Measurements from ENCODE around the gene FNDC3B.

DNA sequence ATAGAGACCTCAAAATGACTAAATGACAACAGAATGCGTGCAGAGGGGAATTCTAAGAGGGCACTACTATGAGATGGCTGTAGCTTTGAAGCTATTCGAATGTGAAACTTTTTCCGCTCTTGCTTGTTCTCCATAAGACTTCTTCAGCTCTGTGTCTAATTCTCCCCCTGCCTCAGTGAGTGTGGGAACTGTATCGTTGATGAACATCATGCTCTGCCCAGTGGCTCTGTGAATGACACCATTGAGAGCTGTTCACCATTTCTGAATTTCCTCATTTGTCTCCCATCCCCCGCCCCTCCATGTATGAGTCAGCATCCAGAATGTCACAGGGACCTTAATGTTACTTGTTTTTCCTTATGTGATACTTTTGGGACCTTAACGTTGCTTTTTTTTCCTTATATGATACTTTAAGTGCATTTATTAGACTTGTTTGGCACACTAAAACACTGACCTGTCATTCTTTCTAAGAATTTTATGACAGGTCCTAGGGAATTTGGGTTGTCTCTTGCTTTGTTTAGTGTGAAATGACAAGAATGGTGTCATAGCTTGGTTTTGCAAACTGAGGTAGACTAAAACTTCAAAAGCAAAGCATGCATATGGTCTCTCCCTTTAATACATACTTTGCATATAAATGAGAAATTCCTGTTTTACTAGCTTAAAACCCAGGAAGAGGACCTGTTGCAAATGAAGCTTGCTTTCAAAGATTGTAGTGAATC is 99.6 kb downstream of the FNDC3B start:
- TF ChIP-seq POLR2A (IDR thresholded peaks at IDR 0.05; ENCODE audit: low read depth, low read length), result peak; percentile 41
- TF ChIP-seq CTCF (IDR thresholded peaks at IDR 0.05; ENCODE audit: extremely low read depth in 1 of 2, insufficient read depth in 1 of 2, low read depth in 1 of 2, low read length in 2 of 2), result no peak
- peak; percentile 47 for TF ChIP-seq POLR2AphosphoS5 (IDR thresholded peaks at IDR 0.05; ENCODE audit: insufficient read depth, low read depth, low read length)
